Measurements from ENCODE around the gene RAB11FIP3.

DNA sequence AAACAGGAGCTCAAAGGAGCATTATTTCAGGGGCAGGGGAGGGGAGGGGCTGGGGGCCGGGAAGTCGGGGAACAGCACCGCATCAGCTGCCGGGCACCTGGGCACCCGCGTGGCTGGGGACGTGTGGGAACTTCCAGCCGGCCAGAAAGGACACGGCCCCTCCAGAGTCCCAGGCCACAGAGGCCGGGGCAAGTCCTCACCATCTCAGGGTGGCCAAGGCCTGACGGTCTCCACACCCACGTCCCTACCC lies 44.8 kb upstream of the RAB11FIP3 start:
- TF ChIP-seq DNMT1 (CRISPR knock-in tag; IDR thresholded peaks at IDR 0.05) = no peak
- TF ChIP-seq CTCF (CRISPR knock-in tag; IDR thresholded peaks at IDR 0.05) = no peak
- no peak for TF ChIP-seq TP53 (CRISPR knock-in tag; conservative IDR thresholded peaks at IDR 0.05)
- TF ChIP-seq CAMTA2 (CRISPR knock-in tag; IDR thresholded peaks at IDR 0.05; ENCODE audit: borderline replicate concordance) = no peak
- TF ChIP-seq POLR2A (IDR thresholded peaks at IDR 0.05; ENCODE audit: insufficient read depth in 1 of 2, low read depth in 2 of 2, low read length in 2 of 2) = no peak
- TF ChIP-seq NFE2L1 (CRISPR knock-in tag; IDR thresholded peaks at IDR 0.05; ENCODE audit: borderline replicate concordance) = no peak
